H9 (cell line): Measurements from ENCODE around the gene ADGRL3. TPM values are rescaled to one million over a fixed set of nuclear protein-coding genes. Genes with fewer than 3 reads are reported as not detected.

ENCODE experiments used
- DNase-seq: peaks from one replicate; pipeline ENCODE4 v3.0.0-alpha.2; 2017
- H2AFZ ChIP-seq: one replicate; pipeline ENCODE4 v1.6.1; 2013; ENCODE audit warnings: mild to moderate bottlenecking, low read length, control low read depth, moderate library complexity
- H2AK5ac ChIP-seq: 2 replicates; pipeline ENCODE4 v1.6.1; 2013; ENCODE audit warnings: low read length, control low read depth, mixed read lengths; ENCODE audit not compliant: insufficient read length
- H2BK120ac ChIP-seq: one replicate; pipeline ENCODE4 v1.6.1; 2013; ENCODE audit warnings: low read depth, mild to moderate bottlenecking, low read length, control low read depth, inconsistent platforms; ENCODE audit not compliant: poor library complexity, severe bottlenecking
- H2BK12ac ChIP-seq: 2 replicates; pipeline ENCODE4 v1.6.1; 2013; ENCODE audit warnings: low read length, control low read depth, mixed read lengths, low read depth; ENCODE audit not compliant: insufficient read length
- H2BK15ac ChIP-seq: 2 replicates; pipeline ENCODE4 v1.6.1; 2013; ENCODE audit warnings: low read depth, low read length, control low read depth
- H2BK20ac ChIP-seq: one replicate; pipeline ENCODE4 v1.6.1; 2013; ENCODE audit warnings: low read depth, mild to moderate bottlenecking, low read length, control low read depth, inconsistent platforms; ENCODE audit not compliant: poor library complexity, severe bottlenecking
- H2BK5ac ChIP-seq: 2 replicates; pipeline ENCODE4 v1.6.1; 2013; ENCODE audit warnings: low read length, control low read depth, mixed read lengths; ENCODE audit not compliant: insufficient read length
- H3K14ac ChIP-seq: 2 replicates; pipeline ENCODE4 v1.6.1; 2013; ENCODE audit warnings: low read length, control low read depth; ENCODE audit not compliant: insufficient read depth
- H3K18ac ChIP-seq: 2 replicates; pipeline ENCODE4 v1.6.1; 2013; ENCODE audit warnings: low read depth, mild to moderate bottlenecking, mixed read lengths, low read length, control low read depth; ENCODE audit not compliant: insufficient read length
- H3K23ac ChIP-seq: 2 replicates; pipeline ENCODE4 v1.6.1; 2013; ENCODE audit warnings: low read length, control low read depth, mixed read lengths, low read depth; ENCODE audit not compliant: insufficient read length
- H3K23me2 ChIP-seq: 2 replicates; pipeline ENCODE4 v1.6.1; 2013; ENCODE audit warnings: low read depth, mild to moderate bottlenecking, mixed read lengths, low read length, control low read depth; ENCODE audit not compliant: insufficient read length, poor library complexity, severe bottlenecking
- H3K27ac ChIP-seq: 2 replicates; pipeline ENCODE4 v1.5.1; 2013; ENCODE audit warnings: low read length, control low read depth, mixed read lengths, low read depth; ENCODE audit not compliant: insufficient read length
- H3K27me3 ChIP-seq: 2 replicates; pipeline ENCODE4 v1.6.1; 2013; ENCODE audit warnings: low read length, control low read depth, inconsistent platforms; ENCODE audit not compliant: insufficient read depth
- H3K4ac ChIP-seq: 2 replicates; pipeline ENCODE4 v1.6.1; 2013; ENCODE audit warnings: low read depth, mild to moderate bottlenecking, control low read depth, inconsistent platforms, low read length, moderate library complexity
- H3K4me1 ChIP-seq: 2 replicates; pipeline ENCODE4 v1.6.1; 2013; ENCODE audit warnings: low read length, control low read depth, inconsistent platforms; ENCODE audit not compliant: insufficient read depth
- H3K4me2 ChIP-seq: 2 replicates; pipeline ENCODE4 v1.6.1; 2013; ENCODE audit warnings: low read length, control low read depth, mixed read lengths; ENCODE audit not compliant: insufficient read length, insufficient read depth
- H3K56ac ChIP-seq: 2 replicates; pipeline ENCODE4 v1.6.1; 2013; ENCODE audit warnings: low read depth, mild to moderate bottlenecking, mixed read lengths, low read length, control low read depth; ENCODE audit not compliant: insufficient read length
- H3K79me1 ChIP-seq: 2 replicates; pipeline ENCODE4 v1.6.1; 2013; ENCODE audit warnings: low read depth, mild to moderate bottlenecking, moderate library complexity, low read length, control low read depth, inconsistent platforms; ENCODE audit not compliant: insufficient read depth, poor library complexity, severe bottlenecking
- H3K79me2 ChIP-seq: 2 replicates; pipeline ENCODE4 v1.6.1; 2013; ENCODE audit warnings: low read length, control low read depth, inconsistent platforms; ENCODE audit not compliant: insufficient read depth
- H3K9ac ChIP-seq: 2 replicates; pipeline ENCODE4 v1.6.1; 2013; ENCODE audit warnings: low read length, control low read depth, mixed read lengths; ENCODE audit not compliant: insufficient read length; ENCODE audit errors: extremely low read depth
- H3K9me3 ChIP-seq: one replicate; pipeline ENCODE4 v1.6.1; 2013; ENCODE audit warnings: low read depth, low read length, inconsistent platforms; ENCODE audit not compliant: control insufficient read depth
- H3T11ph ChIP-seq: one replicate; pipeline ENCODE4 v1.6.1; 2013; ENCODE audit warnings: mild to moderate bottlenecking, low read length, control low read depth, inconsistent platforms
- H4K20me1 ChIP-seq: one replicate; pipeline ENCODE4 v1.6.1; 2013; ENCODE audit not compliant: control insufficient read depth, insufficient read length, insufficient read depth
- H4K5ac ChIP-seq: 2 replicates; pipeline ENCODE4 v1.6.1; 2013; ENCODE audit warnings: low read depth, mild to moderate bottlenecking, mixed read lengths, low read length, control low read depth; ENCODE audit not compliant: insufficient read length
- H4K8ac ChIP-seq: replicated peaks from 2 replicates; pipeline ENCODE4 v1.6.1; 2013; ENCODE audit warnings: low read length, control low read depth, mixed read lengths, low read depth; ENCODE audit not compliant: insufficient read length
- H4K91ac ChIP-seq: 2 replicates; pipeline ENCODE4 v1.6.1; 2013; ENCODE audit warnings: low read depth, mild to moderate bottlenecking, moderate library complexity, mixed read lengths, low read length, control low read depth; ENCODE audit not compliant: insufficient read length
- H3K27ac Mint-ChIP-seq, 3 experiments: 2 replicates in 2 of 3; 3 replicates in 1 of 3; pipeline ENCODE4 v1.8.0; 2020 to 2021; ENCODE audit warnings: mixed read lengths in 3 of 3, mild to moderate bottlenecking in 1 of 3, moderate library complexity in 1 of 3
- H3K27me3 Mint-ChIP-seq: 2 replicates; pipeline ENCODE4 v1.8.0; 2021; ENCODE audit warnings: low read depth, mild to moderate bottlenecking, moderate library complexity, mixed read lengths
- H3K36me3 Mint-ChIP-seq, 3 experiments: 2 replicates in 2 of 3; 3 replicates in 1 of 3; pipeline ENCODE4 v1.8.0; 2020 to 2021; ENCODE audit warnings: low read depth in 3 of 3, mixed read lengths in 3 of 3; ENCODE audit not compliant: insufficient read depth in 1 of 3
- H3K4me1 Mint-ChIP-seq, 2 experiments: 2 replicates each; pipeline ENCODE4 v1.8.0; 2020; ENCODE audit warnings: mixed read lengths in 2 of 2
- H3K4me3 Mint-ChIP-seq, 2 experiments: 2 replicates in 1 of 2; 3 replicates in 1 of 2; pipeline ENCODE4 v1.8.0; 2020 to 2021; ENCODE audit warnings: mild to moderate bottlenecking in 2 of 2, mixed read lengths in 2 of 2, moderate library complexity in 1 of 2
- H3K9me3 Mint-ChIP-seq, 2 experiments: 2 replicates in 1 of 2; 3 replicates in 1 of 2; pipeline ENCODE4 v1.8.0; 2020; ENCODE audit warnings: mild to moderate bottlenecking in 2 of 2, mixed read lengths in 2 of 2, moderate library complexity in 1 of 2
- CTCF ChIP-seq: fragments of 200-600 bp; sonication (generic); conservative IDR thresholded peaks from 3 replicates; pipeline ENCODE4 v1.8.0; 2021; ENCODE audit warnings: antibody characterized with exemption, mild to moderate bottlenecking
- total RNA-seq: library from RNA; stranded (reverse); gene quantifications from 2 replicates; pipeline ENCODE4 v1.2.1, GENCODE V29; 2021

ADGRL3 gene
- total RNA-seq, 1 experiment from 2014 or later: 5.9 TPM

- H3K27ac Mint-ChIP-seq: peak overlapping the region in 1 of 3 experiments; percentile 18; a peak in 1 of 7 replicates
- Histone ChIP-seq H2BK12ac (no peak overlapping the region), H3K14ac (no peak overlapping the region)
These were observed 300.8 kb downstream of the ADGRL3 start for GRCh38 chr4:61500883-61501282.

More at GRCh38 chr4:61500883-61501282, 300.8 kb downstream of the ADGRL3 start:
- Histone ChIP-seq H2BK5ac (no peak overlapping the region), H2AFZ (no peak overlapping the region), H2AK5ac (no peak overlapping the region), H3K27ac (no peak overlapping the region), H4K5ac (no peak overlapping the region), H3K79me1 (no peaks in the 10 kb centered on the region), H3T11ph (no peak overlapping the region), H2BK20ac (no peak overlapping the region), H3K23ac (no peak overlapping the region), H3K4me2 (no peak overlapping the region), H3K18ac (no peak overlapping the region), H4K20me1 (no peaks in the 10 kb centered on the region), H2BK15ac (no peak overlapping the region), H3K9me3 (no peaks in the 10 kb centered on the region), H3K4ac (no peak overlapping the region), H2BK120ac (no peak overlapping the region), H4K91ac (no peak overlapping the region), H3K9ac (no peak overlapping the region), H3K56ac (no peak overlapping the region), H3K4me1 (no peaks in the 10 kb centered on the region), H4K8ac (no peak overlapping the region), H3K23me2 (no peaks in the 10 kb centered on the region), H3K27me3 (no peaks in the 10 kb centered on the region), H3K79me2 (no peaks in the 10 kb centered on the region)
- Mint-ChIP-seq H3K4me3 (no peak overlapping the region), H3K9me3 (no peaks in the 10 kb centered on the region; a peak in 1 of 5 replicates), H3K36me3 (peaks cover 0 to 4% (median 0%) of the 10 kb centered on the region in 3 experiments; a peak in 2 of 7 replicates), H3K27me3 (no peaks in the 10 kb centered on the region), H3K4me1 (no peaks in the 10 kb centered on the region)
- no peak for DNase-seq
- TF ChIP-seq CTCF: peak; percentile 38; the same call in 2 of the 3 replicates
